CD4-positive, alpha-beta T cell treated with Interleukin-12 subunit alpha and Interleukin-12 subunit beta, for 1 hour (primary cell): ENCODE measurements around the gene ABCG2.
"Not testable (repeated sequence)": the region's sequence is repeated elsewhere in the genome, so short reads cannot be mapped to it uniquely, and the experiment has no call there.

Source experiments
- DNase-seq: peaks from one replicate; pipeline ENCODE4 v3.0.0-alpha.2; 2020

ABCG2 gene

DNA sequence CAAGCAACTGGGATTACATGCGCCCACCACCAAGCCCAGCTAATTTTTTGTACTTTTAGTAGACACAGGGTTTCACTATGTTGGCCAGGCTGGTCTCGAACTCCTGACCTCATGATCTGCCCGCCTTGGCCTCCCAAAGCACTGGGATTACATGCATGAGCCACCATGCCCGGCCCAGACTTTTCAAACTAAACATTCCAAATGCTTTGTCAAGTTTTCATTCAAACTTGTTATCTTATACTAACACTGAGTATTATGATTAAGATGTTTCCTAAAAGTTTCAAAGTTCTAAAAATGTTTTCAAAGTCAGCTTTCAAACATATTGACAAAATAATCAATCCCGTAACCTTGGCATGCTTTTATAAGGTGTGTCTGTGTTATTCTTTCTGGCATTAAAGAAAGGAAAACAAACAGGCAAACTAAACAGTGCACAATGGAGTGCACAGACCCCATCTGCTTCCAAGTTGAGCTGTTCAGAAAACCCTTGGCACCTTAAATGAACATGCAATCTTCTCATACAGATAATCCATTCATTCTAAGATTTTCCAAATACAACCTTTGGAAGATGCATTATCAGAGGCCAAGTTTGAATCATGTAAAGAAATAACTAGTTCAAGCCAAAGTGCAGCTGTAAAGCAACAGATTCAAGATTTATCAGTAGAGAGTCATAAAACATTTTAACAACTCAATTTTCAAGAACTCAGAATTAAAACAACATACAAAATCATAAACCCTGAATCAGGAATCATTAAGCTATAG is 49.1 kb downstream of the ABCG2 start:
- DNase-seq: no peak

DNA sequence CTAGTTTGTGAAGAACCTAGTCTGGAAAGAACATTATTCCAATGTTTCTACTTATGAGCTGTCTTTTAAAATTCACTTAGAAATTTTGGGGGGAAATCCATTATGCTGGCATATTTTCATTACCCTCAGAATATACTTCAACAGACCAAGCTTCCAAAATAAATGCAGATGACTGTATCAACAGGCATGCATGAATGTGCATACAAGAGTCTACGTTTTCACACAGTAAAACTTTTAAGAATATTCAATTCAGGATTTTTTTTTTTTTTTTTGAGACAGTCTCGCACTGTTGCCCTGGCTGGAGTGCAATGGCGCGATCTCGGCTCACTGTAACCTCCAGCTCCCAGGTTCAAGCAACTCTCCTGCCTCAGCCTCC is 49.7 kb downstream of the ABCG2 start:
- no peak for DNase-seq

DNA sequence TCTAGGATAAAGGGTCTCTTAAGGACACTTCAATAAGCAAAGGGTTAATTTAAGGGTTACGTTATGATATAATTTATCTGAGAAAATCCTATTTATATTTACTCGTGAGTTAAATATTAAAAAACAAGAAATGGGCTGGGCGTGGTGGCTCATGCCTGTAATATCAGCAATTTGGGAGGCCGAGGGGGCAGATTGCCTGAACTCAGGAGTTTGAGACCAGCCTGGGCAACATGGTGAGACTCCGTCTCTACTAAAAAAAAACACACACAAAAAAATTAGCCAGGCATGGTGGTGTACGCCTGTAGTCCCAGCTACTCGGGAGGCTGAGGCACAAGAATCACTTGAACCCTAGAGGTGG is 50.4 kb downstream of the ABCG2 start:
- not testable (repeated sequence) for DNase-seq

DNA sequence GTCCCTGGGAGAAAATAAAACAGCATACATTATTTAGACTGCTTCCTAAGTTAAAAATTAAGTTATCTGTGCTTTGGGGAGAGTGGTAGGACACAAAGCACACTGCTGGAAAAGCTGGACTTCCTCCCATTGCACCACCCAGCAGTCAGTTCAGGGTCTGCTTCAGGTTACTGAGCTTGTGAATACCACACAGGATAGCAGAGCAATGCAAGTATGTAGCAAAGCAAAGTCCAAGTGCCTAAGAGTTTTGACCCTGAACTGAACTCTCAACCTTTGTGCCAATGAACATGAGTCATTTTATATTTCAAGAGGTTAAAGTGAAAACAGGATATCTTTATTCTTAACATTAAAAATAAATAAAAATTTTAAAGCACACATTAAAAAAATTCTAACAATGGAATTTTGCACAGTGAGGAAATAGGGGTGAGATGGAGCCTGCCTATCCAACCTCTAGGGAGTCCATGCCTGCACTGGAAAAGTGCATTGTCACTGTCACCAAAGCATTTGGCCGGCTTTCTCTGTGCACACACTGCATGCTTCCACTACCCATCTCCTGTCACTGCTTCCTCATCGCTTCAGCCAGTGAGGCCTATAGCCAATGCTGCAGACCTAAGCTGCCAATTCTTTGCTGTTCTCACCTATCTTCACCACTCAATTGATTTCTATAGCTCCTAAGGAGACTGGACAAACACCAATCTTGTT is 50.9 kb downstream of the ABCG2 start:
- DNase-seq: no peak

DNA sequence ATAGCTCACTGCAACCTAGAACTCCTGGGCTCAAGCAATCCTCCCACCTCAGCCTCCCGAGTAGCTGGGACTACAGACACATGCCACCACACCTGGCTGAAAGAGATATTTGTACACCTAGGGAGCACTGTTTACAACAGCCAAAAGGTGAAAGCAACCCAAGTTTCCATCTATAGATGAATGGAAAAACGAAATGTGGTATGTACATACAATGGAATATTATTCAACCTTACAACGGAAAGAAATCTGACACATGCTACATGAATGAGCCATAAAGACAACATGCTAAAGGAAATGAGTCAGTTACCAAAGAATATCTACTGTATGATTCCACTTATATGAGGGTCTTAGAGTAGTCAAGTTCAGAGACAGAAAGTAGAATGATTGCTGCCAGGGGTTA is 52.2 kb downstream of the ABCG2 start:
- DNase-seq: no peak

DNA sequence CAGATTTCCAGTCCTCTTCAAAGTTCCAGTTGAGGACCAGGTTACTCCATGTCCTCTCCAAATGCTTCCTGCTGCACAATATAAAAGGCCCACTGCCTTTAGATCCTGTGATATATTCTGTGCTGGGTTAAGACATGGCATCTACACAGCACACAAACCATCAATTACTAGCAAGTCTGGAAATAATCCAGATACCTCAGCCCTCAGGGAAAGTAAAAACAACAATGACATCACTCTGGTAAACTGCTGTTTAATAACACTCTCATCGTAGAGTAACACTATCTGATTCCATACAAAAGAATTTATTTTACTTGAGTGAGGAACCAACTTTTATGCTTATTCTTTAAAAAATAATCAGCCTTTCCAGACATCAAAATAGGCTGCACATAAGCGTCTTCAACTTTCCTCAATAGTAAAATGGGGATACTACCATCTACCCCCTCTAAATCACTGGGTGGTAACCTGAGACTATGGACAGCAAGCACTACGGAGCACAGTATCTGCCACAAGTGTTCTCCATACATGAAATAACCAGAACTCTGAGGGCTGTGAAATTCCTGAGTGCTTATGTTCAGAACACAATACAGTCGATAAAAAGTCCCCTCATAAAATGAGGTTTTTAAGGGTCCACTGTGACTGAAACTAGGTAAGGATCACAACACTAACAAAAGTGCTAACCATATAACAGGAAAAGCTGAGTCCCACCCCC is 53.4 kb downstream of the ABCG2 start:
- no peak for DNase-seq

DNA sequence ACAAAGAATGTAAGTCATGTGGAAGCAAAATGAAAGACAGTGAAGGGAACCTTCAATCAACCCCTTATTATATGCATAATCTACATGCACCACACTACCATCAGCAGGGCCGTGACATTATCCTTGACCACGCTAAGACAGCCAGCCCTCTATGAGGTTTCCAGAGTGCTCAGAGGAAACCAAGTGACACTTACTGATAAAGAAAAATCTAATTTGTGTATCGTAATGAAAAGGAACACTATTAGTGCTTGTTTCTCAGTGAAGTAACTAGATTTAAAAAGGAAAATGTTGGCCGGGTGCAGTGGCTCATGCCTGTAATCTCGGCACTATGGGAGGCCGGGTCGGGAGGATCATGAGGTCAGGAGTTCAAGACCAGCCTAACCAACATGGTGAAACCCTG is 56.4 kb downstream of the ABCG2 start:
- no peak for DNase-seq

GRCh38 chr4:88101165-88101564 is 57.3 kb downstream of the ABCG2 start:
- no peak for DNase-seq

- no peak for DNase-seq
Observed at GRCh38 chr4:88098993-88099752, 59.3 kb downstream of the ABCG2 start.

- no peak for DNase-seq
Observed at GRCh38 chr4:88097781-88098180, 60.7 kb downstream of the ABCG2 start.

- no peak for DNase-seq
Observed at GRCh38 chr4:88097301-88097700, 61.1 kb downstream of the ABCG2 start.

DNA sequence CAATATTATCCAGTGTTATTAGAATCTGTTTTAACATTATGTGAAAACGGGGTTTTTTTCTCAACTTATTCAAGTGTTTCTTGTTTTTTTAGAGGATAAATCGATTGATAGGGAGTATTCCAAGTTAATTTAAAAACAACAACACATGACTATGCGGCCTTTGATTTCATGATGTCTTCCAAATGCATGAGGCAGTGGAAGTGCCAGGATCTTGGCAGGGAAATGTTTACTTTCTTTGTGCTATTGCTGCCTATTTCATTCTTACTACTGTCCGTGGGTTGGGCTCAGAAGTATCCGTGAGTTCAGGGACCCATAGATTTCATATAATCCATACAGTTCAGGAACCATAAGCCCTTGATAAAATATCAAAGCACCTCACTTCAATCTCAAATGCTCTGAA is 64.6 kb downstream of the ABCG2 start:
- DNase-seq: no peak

DNA sequence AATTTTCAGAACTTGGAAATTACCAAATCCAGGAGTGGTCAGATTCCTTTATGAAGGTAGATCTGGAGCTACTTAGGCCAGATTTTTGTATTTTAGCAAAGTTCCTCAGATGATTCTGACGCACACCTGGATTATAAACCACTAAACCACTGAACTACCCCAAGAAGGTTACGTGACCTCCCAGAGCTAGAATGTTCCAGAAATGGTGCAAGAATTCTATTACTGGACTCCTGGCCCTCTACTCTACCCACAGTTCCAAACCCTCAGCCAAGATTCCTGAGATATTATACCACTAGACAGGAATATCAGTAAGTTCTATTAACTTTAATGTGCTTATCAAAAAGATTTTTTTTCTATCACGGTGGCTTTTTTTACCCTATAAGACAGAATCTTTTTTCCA is 67.1 kb downstream of the ABCG2 start:
- DNase-seq: no peak

DNA sequence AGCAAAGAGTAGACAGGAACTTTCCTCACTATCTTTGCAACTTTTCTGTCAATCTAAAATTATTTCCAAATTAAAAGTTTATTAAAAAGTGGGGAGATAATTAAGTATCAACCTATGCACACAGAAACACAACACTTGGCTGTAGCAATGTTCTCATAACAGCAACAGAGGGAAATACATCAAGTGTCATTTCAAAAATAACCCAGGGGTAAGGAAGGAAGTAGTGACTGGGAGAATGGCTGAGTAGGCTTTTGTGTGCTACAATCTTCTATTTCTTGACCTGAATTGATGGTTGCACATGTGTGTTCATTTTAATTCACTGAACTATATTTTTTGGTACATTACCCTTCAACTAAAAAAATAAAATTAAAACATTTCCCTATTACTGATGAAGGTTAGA is 67.5 kb downstream of the ABCG2 start:
- no peak for DNase-seq

DNA sequence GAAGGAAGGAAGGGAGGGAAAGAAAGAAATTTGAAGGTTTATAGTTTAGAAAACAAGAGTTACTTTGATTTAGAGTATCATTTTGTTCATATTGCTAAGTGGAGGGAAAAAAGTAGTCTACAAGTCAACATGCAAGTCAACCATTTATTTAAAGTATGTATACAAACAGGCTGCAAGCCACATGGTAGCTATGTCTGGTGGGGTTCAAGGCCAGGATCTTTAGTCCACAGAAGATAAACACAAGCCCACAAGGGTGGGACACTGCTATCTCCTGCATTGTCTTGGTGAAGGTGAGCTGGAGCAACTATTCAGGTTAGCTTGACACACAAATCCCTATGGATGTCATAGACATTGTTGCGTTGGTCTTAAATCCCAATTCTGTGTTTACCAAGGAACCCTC is 71.4 kb downstream of the ABCG2 start:
- no peak for DNase-seq

DNA sequence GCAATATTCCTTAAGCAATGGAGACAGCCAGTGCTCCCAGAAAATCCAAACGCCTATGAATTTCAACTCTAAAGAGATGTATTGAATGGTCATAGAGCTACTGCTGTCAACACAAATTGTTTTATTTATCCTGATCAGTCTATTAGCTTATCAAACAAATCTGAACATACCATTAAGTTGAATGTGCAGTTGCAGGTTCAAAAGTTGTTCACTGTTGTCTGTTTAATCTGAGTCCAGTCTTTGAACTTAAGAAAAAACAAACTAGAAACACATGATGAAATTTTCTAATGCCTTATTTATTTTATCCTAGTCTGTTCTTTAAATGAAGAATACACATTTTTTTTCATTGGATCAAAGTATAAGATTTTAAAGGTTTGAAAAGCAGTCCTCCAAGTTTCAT is 77.8 kb downstream of the ABCG2 start:
- no peak for DNase-seq

GRCh38 chr4:88078579-88078978 is 79.9 kb downstream of the ABCG2 start:
- DNase-seq: no peak

GRCh38 chr4:88077911-88078524 is 80.4 kb downstream of the ABCG2 start:
- no peak for DNase-seq

DNA sequence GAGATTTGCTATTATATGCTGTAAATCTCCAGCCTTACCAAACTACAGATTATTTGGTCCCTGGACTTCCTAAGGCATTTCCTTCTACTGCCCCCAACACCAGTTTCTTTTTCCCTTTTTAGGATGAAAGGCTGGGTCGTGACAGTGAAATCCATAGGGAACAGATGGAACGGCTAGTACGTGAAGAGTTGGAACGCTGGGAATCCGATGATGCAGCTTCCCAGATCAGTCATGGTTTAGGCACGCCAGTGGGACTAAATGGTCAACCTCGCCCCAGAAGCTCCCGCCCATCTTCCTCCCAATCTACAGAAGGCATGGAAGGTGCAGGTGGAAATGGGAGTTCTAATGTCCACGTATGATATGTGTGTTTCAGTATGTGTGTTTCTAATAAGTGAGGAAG is 83.1 kb downstream of the ABCG2 start:
- no peak for DNase-seq

DNA sequence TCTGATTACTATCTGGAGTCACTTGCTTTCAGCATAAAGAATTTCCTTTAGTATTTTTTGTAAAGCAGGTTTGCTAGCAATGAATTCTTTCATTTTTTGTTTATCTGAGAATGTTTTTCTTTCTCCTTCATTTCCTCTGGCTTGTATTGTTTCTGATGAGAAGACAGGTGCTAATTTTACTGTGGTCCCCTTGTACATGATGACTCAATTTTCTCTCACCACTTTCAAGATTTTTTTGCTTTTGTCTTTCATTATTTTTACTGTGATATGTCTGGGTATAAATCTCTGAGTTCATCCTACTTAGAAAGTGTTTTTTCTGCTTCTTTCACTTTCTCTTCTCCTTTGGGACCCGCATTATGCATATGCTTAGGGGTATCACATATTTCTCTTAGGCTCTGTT is 88.4 kb downstream of the ABCG2 start:
- DNase-seq: no peak

DNA sequence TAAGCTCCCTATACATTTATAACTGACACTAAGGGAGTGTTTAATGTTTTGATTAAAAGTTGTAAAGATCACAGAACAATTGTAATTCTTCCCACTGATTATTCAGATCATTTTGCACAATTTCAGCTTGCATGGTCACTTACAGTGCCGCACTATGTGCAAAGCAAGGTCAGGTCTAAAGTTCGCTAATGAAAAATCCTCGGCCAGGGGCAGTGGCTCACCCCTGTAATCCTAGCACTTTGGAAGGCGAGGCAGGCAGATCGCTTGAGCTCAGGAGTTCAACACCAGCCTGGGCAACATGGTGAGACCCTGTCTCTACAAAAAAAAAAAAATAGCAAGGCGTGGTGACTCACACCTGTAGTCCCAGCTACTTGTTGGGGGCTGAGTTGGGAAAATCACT is 94.0 kb downstream of the ABCG2 start:
- DNase-seq: no peak

DNA sequence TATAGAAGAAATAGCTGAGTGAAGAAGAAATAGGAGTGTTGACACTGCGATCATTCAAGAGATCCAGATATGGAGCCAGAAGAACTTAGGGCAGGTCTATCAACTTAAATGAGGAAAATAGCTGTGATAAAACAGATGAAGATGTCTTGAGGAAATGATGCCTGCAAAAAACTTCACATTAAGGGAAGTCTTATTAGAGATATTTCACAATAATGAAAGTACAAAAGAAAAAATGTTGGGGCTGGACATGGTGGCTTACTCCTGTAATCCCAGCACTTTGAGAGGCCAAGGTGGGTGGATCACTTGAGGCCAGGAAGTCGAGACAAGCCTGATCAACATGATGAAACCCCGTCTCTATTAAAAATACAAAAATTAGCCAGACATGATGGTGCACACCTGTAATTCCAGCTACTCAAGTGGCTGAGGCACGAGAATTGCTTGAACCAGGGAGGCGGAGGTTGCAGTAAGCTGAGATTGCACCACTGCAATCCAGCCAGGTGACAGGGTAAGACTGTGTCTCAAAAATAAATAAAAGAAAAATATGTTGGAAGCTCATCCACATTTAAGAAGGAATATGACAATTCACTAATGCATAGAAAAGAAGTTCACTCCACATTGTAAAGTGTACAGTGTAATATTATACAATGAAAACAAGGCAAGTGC is 94.7 kb downstream of the ABCG2 start:
- DNase-seq: no peak

- DNase-seq: no peak
Observed at GRCh38 chr4:88062843-88063242, 95.6 kb downstream of the ABCG2 start.
